Lung (tissue), 16 donors: ENCODE data around the gene FAM193A. TPM values are rescaled to one million over a fixed set of nuclear protein-coding genes. Genes with fewer than 3 reads are reported as not detected.

Source experiments
- ATAC-seq: fragments of 200-7000 bp; cut with Tn5 transposase; one replicate; pipeline ENCODE4 v1.9.1; 2020; ENCODE audit warnings: moderate number of reproducible peaks; ENCODE audit not compliant: insufficient read depth, low FRiP score
- DNase-seq, 3 donors: peaks; one replicate each; pipeline ENCODE4 v3.0.0-alpha.2; 2013 to 2017
- H3K27ac ChIP-seq, 2 donors: one replicate each; pipeline ENCODE4 v1.5.1; 2013; ENCODE audit warnings: mild to moderate bottlenecking in 2 of 2, moderate library complexity in 2 of 2, control low read depth in 1 of 2, inconsistent platforms in 1 of 2, low read depth in 1 of 2, low read length in 1 of 2
- H3K27me3 ChIP-seq, 3 donors: one replicate each; pipeline ENCODE4 v1.5.1; 2013; ENCODE audit warnings: low read length in 2 of 3; ENCODE audit not compliant: control insufficient read depth in 3 of 3, insufficient read depth in 3 of 3
- H3K36me3 ChIP-seq, 4 donors: one replicate each; pipeline ENCODE4 v1.5.1; 2013; ENCODE audit warnings: low read length in 4 of 4, mild to moderate bottlenecking in 1 of 4, moderate library complexity in 1 of 4; ENCODE audit not compliant: control insufficient read depth in 4 of 4, insufficient read depth in 4 of 4
- H3K4me1 ChIP-seq, 5 donors: one replicate each; pipeline ENCODE4 v1.5.1; 2013; ENCODE audit warnings: low read length in 5 of 5, mild to moderate bottlenecking in 2 of 5, moderate library complexity in 1 of 5; ENCODE audit not compliant: control insufficient read depth in 5 of 5, insufficient read depth in 5 of 5
- H3K4me3 ChIP-seq: one replicate; pipeline ENCODE4 v1.5.1; 2013; ENCODE audit warnings: mild to moderate bottlenecking, control low read depth, moderate library complexity
- H3K9ac ChIP-seq, 2 donors: one replicate each; pipeline ENCODE4 v1.5.1; 2013; ENCODE audit warnings: low read length in 2 of 2, control low read depth in 1 of 2; ENCODE audit not compliant: insufficient read depth in 1 of 2
- H3K9me3 ChIP-seq, 4 donors: one replicate each; pipeline ENCODE4 v1.5.1; 2013; ENCODE audit warnings: low read length in 3 of 4, mild to moderate bottlenecking in 1 of 4, moderate library complexity in 1 of 4; ENCODE audit not compliant: control insufficient read depth in 4 of 4, insufficient read depth in 3 of 4
- WGBS, 2 donors: extraction: QIAGEN DNeasy Blood & Tissue Kit; methylation state at CpG; one replicate each; pipeline ENCODE4 v1.1.7; 2013; 5-methylcytosine and 5-hydroxymethylcytosine counted together
- long read RNA-seq, 5 donors: transcript quantifications; one replicate each; lab custom pipeline, GENCODE V29; 2026
- polyA plus RNA-seq, 2 donors: library from polyadenylated mRNA; stranded (reverse); fragments of 200-250 nt; gene quantifications; one replicate each; pipeline ENCODE4 v1.2.1, GENCODE V29; 2013
- total RNA-seq, 2 donors: library from RNA; depleted of rRNA in 1 of 2; stranded (reverse); fragments of >200 nt in 1 of 2; gene quantifications; one replicate each; pipeline ENCODE4 v1.2.1, GENCODE V29; 2014 to 2021
- TF ChIP-seq, protein P1 (sequence below): IDR thresholded peaks from 2 replicates; pipeline ENCODE4 v1.5.1; 2012; ENCODE audit warnings: mild to moderate bottlenecking; ENCODE audit errors: control extremely low read depth, extremely low read depth
- donor health status: control.
- donor health status: control.
- donor health status: Bipolar disorder and iron deficiency.
- donor health status: healthy.
- donor health status: DM: yes; HTN: yes; CAD: no.

The FAM193A gene, protein sequence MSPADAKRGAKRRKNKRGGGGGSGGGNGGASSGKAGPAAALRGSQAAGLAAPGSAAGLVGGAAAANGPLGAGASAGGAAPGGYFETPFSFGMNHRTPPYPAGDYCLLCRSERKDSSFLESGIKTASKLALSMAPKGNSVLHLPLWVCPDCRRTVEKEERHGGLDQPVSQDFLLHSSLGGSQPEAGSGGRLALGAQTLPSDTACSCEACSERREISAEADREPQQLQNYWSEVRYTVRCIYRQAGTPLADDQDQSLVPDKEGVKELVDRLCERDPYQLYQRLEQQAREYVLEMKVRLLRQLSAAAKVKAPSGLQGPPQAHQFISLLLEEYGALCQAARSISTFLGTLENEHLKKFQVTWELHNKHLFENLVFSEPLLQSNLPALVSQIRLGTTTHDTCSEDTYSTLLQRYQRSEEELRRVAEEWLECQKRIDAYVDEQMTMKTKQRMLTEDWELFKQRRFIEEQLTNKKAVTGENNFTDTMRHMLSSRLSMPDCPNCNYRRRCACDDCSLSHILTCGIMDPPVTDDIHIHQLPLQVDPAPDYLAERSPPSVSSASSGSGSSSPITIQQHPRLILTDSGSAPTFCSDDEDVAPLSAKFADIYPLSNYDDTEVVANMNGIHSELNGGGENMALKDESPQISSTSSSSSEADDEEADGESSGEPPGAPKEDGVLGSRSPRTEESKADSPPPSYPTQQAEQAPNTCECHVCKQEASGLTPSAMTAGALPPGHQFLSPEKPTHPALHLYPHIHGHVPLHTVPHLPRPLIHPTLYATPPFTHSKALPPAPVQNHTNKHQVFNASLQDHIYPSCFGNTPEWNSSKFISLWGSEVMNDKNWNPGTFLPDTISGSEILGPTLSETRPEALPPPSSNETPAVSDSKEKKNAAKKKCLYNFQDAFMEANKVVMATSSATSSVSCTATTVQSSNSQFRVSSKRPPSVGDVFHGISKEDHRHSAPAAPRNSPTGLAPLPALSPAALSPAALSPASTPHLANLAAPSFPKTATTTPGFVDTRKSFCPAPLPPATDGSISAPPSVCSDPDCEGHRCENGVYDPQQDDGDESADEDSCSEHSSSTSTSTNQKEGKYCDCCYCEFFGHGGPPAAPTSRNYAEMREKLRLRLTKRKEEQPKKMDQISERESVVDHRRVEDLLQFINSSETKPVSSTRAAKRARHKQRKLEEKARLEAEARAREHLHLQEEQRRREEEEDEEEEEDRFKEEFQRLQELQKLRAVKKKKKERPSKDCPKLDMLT (N-terminal part only)
- 10 to 100 TPM; 24.1 to 33.2 TPM for total RNA-seq
- 10 to 100 TPM in 1 of 2 donors, 1 to 10 TPM in 1; 9.7 to 10.8 TPM for polyA plus RNA-seq
- long read RNA-seq, donor 1, partial matches to known transcripts, result 10 of 10 reads
- long read RNA-seq, donor 1, other reads (novel, unspliced or antisense), result 0 of 10 reads
- long read RNA-seq, donor 2, partial matches to known transcripts, result 0 of 1 reads
- long read RNA-seq, donor 2, other reads (novel, unspliced or antisense), result 0 of 1 reads
- long read RNA-seq, donor 3, partial matches to known transcripts, result 9 of 11 reads
- long read RNA-seq, donor 3, other reads (novel, unspliced or antisense), result 0 of 11 reads
- long read RNA-seq, donor 4, partial matches to known transcripts, result 0 of 1 reads
- long read RNA-seq, donor 4, other reads (novel, unspliced or antisense), result 0 of 1 reads
- long read RNA-seq, donor 5, partial matches to known transcripts, result 31 of 35 reads
- long read RNA-seq, donor 5, other reads (novel, unspliced or antisense), result 0 of 35 reads

DNA sequence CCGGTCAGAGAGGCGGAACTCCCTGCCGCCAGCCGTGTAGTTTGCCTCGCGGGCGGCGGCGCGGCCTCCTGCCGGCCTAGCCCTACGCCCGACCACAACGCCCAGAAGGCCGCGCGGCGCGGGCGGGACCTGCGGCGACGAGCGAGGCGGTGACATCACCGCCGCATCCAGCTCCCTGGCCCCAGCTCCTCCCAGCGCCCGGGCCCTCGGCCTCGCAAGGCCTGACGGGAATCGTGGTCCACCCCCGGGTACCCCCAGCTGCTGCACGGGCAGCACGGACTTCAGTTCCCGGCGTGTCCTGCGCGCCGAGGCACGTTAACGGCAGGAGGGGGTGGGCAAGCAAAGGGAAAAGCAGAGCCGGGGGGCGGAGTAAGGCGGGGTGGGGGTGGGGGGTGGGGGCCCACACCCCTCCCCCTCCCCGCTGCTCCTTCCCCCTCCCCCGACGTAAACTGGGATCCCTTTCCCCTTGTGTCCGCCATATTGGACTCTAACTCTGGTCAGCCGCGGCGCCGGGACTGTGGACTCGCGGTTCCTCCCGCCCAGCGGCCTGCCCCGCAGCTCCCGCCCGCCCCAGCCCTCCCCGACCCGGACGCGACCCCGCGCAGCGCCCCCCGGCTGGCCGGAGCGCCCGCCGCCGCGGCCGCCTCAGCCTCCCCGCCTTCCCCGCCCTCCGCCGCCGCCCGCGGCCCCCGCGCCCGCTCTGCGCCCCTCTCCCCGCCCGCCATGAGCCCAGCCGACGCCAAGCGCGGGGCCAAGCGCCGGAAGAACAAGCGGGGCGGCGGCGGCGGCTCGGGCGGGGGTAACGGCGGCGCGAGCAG is at the start of gene FAM193A:
Gene FAM193A (plus strand): TSS at position 455 of the 818 bp plus-strand sequence. CDS start 269 bp downstream, at position 724.
- Histone ChIP-seq H3K27ac (peak within 1 kb of the TSS; percentile 96 to 97), H3K4me1 (peaks cover 0 to 16% (median 8%) of the 10 kb centered on the region in 5 donors), H3K9me3 (no peaks in the 10 kb centered on the region), H3K9ac (peak within 1 kb of the TSS; percentile 68 to 90), H3K4me3 (peak within 1 kb of the TSS; percentile 93), H3K27me3 (no peaks in the 10 kb centered on the region), H3K36me3 (no peaks in the 10 kb centered on the region)
- peak; percentile 96 for ATAC-seq
- TF ChIP-seq, protein P1, sequence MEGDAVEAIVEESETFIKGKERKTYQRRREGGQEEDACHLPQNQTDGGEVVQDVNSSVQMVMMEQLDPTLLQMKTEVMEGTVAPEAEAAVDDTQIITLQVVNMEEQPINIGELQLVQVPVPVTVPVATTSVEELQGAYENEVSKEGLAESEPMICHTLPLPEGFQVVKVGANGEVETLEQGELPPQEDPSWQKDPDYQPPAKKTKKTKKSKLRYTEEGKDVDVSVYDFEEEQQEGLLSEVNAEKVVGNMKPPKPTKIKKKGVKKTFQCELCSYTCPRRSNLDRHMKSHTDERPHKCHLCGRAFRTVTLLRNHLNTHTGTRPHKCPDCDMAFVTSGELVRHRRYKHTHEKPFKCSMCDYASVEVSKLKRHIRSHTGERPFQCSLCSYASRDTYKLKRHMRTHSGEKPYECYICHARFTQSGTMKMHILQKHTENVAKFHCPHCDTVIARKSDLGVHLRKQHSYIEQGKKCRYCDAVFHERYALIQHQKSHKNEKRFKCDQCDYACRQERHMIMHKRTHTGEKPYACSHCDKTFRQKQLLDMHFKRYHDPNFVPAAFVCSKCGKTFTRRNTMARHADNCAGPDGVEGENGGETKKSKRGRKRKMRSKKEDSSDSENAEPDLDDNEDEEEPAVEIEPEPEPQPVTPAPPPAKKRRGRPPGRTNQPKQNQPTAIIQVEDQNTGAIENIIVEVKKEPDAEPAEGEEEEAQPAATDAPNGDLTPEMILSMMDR, result no peak
- 1% methylated on average over 27 to 104 of the region's 106 CpGs for WGBS, 2 donors
- peak; percentile 99 to 100 (median 100) for DNase-seq

DNA sequence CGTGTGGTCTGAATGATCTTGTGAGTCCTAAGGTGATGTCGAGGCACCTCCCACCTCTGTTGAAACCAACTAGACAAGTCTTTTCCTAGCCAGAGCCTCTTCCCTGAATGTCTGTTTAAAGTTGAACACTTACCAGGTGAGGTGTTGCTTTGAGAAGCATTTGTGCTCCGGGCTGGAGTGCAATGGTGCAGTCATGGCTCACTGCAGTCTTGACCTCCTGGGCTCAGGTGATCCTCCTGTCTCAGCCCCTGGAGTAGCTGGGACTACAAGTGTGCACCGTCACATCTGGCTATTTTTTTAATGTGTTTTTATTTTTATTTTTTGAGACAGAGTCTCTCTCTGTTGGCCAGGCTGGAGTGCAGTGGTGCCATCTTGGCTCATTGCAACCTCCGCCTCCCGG is 49.5 kb upstream of the FAM193A start:
- Histone ChIP-seq H3K4me3 (no peak overlapping the region), H3K9me3 (no peaks in the 10 kb centered on the region), H3K36me3 (peaks cover 5 to 9% (median 6%) of the 10 kb centered on the region in 4 donors), H3K4me1 (peaks cover 3 to 45% (median 12%) of the 10 kb centered on the region in 5 donors), H3K9ac (no peak overlapping the region), H3K27me3 (no peaks in the 10 kb centered on the region), H3K27ac (no peak overlapping the region)
- ATAC-seq (no peak), DNase-seq (no peak)
- TF ChIP-seq, protein P1, result no peak
- WGBS, 2 donors, result 94 to 95% methylated on average over 6 of the region's 6 CpGs

DNA sequence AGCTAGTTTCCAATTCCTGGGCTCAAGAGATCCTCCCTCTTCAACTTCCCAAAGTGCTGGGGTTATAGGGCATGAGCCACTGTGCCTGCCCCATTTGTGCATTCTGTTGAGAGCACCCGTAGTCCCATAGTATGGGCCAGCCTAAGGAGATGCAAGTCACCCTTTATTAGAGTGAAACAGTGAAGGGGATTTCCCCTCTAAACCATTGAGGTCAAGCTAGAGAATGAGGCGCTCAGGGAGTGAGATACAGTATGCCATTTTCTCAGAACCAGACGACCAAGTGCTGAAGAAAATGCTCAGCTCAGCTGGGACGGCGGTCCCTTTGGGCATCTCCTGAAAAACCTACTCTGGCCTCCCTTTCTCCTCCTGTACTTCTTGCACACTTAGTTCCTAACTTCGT is 48.8 kb upstream of the FAM193A start:
- Histone ChIP-seq H3K27me3 (no peaks in the 10 kb centered on the region), H3K27ac (no peak overlapping the region), H3K4me3 (no peak overlapping the region), H3K4me1 (peaks cover 0 to 39% (median 6%) of the 10 kb centered on the region in 5 donors), H3K36me3 (peaks cover 5 to 15% (median 11%) of the 10 kb centered on the region in 4 donors), H3K9me3 (no peaks in the 10 kb centered on the region), H3K9ac (no peak overlapping the region)
- ATAC-seq (no peak), DNase-seq (no peak)
- 84% methylated on average over 6 of the region's 6 CpGs for WGBS, 2 donors
- TF ChIP-seq, protein P1, result no peak
